Left renal pelvis (tissue), 4 donors: ENCODE data around the gene GNG12. TPM values are rescaled to one million over a fixed set of nuclear protein-coding genes. Genes with fewer than 3 reads are reported as not detected.

Source experiments
- DNase-seq, 4 donors: peaks; one replicate each; pipeline ENCODE4 v3.0.0-alpha.2; 2013; ENCODE audit warnings: low read depth in 4 of 4, low spot score in 3 of 4
- polyA plus RNA-seq, 4 donors: library from polyadenylated mRNA; unstranded; fragments of 120-200 nt; gene quantifications; one replicate each; pipeline ENCODE4 v1.2.1, GENCODE V29; 2013; ENCODE audit not compliant: insufficient read length in 4 of 4

GNG12 gene
- polyA plus RNA-seq, 4 donors, result 91.1 to 142 (median 121) TPM

DNA sequence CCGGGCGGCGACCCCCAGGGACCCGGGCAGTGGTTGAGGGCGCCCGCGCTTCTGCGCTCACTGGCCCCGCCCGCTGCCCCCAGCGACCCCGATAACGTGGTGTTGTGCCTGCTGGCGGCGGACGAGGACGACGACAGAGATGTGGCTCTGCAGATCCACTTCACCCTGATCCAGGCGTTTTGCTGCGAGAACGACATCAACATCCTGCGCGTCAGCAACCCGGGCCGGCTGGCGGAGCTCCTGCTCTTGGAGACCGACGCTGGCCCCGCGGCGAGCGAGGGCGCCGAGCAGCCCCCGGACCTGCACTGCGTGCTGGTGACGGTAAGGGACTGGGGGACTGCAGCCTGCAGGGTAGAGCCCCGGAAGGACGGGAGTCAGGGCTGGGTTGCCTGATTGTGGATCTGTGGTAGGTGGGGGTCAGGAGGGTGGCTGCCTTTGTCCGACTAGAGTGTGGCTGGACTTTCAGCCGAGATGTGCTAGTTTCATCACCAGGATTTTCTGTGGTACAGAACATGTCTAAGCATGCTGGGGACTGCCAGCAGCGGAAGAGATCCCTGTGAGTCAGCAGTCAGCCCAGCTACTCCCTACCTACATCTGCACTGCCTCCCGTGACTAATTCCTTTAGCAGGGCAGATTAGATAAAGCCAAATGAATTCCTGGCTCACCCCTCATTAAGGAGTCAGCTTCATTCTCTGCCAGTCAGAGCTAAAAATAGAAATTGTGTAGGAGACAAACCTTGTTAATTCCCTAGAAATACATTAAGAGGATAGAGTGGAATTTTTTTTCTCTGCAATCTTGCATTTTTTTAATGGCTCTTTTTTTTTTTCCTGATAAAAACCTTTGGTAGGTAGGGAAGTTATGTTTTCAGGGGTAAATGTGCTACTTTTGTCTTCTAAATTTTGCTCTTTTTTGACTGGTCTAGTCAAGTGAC, 146.7 kb downstream of the GNG12 start:
- no peak for DNase-seq

DNA sequence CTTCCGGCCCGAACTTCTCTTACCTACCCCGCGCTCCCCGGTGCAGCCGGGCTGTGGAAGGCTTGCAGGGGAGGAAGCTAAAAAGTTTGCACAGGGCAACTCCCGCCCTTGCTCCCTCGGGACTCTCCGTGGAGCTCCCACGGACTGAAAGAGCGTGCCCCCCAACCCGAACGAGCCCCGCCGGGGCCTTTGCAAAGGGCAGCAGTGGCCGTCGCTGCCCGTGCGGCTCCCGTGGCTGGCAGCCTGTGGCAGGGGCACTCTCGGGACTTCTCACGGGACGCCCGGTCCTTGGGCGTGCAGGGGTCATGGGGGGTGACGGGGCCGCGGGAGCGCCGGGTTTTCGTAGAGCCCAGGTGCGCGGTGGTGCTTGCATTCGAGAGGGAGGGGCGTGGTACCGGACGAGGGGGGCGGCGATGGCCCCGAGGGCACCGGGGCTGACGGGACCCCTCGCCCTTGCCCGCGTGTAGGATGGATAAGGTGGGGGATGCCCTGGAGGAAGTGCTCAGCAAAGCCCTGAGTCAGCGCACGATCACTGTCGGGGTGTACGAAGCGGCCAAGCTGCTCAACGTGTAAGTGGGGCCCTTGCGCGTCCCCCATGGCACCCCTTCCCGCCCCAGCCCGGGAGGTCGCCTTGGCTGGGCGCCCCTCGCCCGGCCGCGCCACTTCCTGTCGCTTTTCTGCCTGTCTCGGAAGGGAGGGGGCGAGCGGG, 147.6 kb downstream of the GNG12 start:
- no peak for DNase-seq

DNA sequence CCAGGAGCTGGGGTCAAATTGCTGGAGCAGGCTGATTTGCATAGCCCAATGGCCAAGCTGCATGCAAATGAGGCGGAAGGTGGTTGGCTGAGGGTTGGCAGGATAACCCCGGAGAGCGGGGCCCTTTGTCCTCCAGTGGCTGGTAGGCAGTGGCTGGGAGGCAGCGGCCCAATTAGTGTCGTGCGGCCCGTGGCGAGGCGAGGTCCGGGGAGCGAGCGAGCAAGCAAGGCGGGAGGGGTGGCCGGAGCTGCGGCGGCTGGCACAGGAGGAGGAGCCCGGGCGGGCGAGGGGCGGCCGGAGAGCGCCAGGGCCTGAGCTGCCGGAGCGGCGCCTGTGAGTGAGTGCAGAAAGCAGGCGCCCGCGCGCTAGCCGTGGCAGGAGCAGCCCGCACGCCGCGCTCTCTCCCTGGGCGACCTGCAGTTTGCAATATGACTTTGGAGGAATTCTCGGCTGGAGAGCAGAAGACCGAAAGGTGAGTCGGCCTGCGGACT, 148.2 kb downstream of the GNG12 start, which contains the start of gene GADD45A:
Gene GADD45A (plus strand): TSS at position 135 of the 491 bp plus-strand sequence. CDS start 294 bp downstream, at position 429.
- peak; percentile 94 to 96 (median 95) for DNase-seq

DNA sequence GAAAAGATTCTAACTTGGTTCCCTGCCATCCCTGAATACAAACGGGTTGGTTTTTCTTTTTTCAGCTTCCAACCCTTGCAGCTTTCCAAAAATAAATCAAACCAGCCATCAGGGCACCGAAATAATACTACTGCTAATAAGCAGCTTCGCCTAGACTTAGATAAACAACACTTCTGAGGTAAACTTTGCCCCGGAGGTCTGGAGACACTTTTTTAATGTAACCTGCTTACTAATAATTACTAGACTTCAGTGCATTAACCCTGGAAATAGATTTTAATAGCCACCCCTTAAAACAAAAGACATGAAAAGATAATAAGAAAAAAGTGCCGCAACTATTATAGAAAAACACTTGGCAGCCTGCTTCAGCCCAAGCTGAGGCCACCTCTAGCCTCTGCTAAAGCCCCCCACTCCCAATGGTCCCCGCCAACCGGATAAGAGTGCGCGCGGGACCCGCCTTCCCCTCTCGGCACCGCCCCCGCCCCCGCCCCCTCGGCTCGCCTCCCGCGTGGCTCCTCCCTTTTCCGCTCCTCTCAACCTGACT, 148.7 kb downstream of the GNG12 start:
- DNase-seq, result no peak

- no peak for DNase-seq
Measured at GRCh38 chr1:67683766-67684525, 149.3 kb downstream of the GNG12 start.

DNA sequence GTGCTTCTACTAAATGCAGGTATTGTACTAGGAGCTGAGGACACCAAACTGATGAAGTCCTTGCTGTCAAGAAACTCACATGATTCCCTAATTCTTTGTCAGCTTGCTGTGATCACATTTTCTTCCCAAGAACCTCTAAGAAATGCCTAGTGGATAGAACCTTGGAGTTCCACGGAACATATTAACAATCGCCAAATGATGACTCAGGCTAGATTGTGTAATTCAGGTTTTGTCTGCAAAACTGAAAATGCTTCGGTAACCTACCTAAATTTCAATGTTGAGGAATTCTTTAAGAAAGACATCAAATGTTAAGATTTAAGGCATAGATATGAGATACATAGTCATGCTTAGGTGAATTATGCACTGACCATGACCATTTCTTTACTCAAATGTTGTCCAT, 150.0 kb downstream of the GNG12 start:
- no peak for DNase-seq

GRCh38 chr1:67682659-67683197, 150.5 kb downstream of the GNG12 start:
- DNase-seq, result no peak

- DNase-seq, result no peak
Measured at GRCh38 chr1:67680486-67680885, 152.8 kb downstream of the GNG12 start.

GRCh38 chr1:67679691-67680090, 153.6 kb downstream of the GNG12 start:
- DNase-seq, result no peak

DNA sequence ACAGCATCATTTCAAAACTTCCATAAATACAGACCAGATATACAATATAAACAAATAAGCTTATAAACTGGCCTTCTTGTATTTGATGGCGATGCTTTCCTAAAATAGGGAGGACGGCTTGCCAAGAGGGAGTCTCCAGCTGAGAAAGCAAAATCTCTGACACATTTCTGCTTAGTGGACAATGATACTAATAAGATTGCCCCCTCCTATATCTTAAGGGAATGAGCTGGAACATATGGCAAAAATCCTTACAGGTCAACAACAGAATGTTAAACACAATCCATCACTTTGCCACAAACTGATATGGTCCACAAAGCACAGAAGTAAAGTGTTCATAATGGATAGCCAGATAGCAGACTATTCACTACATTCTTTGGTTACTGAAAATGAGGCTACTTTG, 155.3 kb downstream of the GNG12 start:
- DNase-seq, result no peak

DNA sequence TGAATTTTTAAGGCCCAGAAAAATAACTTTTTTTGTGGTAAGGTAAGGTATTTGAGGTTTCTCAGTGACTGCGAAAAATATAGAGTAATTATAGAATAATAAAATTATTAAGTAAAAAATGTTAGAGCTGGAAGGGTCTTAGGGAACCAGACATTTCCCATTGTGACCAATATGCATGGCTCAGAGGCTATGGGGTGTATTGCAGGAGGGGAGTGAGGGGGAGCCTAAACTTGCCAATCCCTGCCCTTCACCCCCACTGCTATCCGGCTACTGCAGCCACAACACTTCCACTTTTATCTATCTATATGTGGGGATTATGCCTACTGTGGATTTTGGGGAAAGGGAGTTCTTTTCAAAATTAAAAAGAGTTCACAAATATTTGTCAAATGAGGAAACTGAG, 155.9 kb downstream of the GNG12 start:
- no peak for DNase-seq

GRCh38 chr1:67676946-67677345, 156.3 kb downstream of the GNG12 start:
- DNase-seq, result no peak

DNA sequence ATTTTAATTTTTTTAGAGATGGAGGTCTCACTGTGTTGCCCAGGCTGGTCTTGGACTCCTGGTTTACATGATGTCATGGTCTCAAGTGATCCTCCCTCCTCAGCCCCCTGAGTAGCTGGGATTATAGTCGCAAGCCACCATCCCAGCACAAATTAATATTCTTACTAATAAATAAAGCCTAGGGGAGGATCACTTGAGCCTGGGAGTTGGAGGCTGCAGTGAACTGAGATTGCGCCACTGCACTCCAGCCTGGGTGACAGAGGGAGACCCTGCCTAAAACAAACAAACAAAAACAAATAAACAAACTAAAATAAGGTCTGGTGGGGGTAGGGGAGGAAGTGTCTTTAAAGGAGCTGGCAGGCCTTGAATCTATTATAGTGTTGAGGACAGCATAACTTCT, 157.0 kb downstream of the GNG12 start:
- DNase-seq, result no peak

- no peak for DNase-seq
Measured at GRCh38 chr1:67675800-67676199, 157.5 kb downstream of the GNG12 start.

DNA sequence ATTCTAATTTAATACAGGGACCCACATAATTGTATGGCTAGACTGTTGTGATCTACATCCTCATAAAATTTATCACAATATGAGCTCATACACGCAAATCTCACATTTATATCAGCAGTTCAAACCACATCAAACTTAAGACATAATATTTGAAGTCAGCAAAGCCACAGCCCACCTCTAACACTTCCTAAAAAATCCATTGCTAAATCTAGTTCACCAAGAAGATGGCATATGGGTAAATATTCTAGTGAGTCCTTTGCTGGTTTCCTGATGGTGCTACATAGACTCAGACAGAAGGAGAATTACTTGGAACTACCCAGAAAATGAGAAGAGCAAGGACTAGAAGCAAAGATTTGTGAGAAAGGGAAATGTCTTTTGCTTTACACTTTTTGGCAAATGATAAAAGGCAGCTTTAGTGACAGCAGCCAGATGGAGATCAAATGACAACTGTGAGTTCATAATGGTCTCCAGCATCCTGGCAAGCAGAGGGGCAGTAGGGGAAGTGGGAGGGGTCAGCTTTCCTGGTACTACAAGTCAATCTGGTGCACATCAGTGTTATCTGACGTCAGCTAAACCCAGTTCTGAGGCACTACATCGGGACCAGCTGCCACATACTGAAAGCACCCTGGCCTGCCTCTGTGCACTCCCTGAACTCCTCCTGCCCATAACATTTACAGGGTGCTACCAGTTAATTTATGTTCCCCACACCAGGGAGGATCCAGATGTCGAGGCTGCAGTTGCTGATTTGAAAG, 158.8 kb downstream of the GNG12 start:
- DNase-seq, result no peak

GRCh38 chr1:67673468-67674201, 159.6 kb downstream of the GNG12 start:
- no peak for DNase-seq

GRCh38 chr1:67672260-67672803, 160.9 kb downstream of the GNG12 start:
- DNase-seq, result no peak

DNA sequence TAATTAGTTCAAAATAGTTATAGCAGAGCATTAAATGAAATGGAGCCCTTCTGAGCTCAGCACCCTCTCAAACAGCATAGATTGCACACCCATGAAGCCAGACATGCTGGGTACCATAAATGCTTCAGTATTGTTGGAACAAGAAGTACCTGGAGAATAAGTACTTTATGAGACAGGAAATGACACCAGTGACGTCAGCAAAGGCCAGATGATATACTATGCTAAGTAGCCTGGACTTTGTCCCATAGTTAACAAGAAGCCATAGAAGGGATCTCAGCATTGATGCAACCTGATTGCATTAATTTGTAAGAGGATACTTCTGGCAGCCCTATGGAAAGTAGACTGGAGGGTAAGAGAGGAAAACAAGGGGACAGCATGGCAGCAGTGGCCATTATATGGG, 164.6 kb downstream of the GNG12 start:
- no peak for DNase-seq

GRCh38 chr1:67666636-67667035, 166.6 kb downstream of the GNG12 start:
- DNase-seq, result no peak
